Thyroid gland (tissue), 4 donors: ENCODE data around the gene PLCD4. TPM values are rescaled to one million over a fixed set of nuclear protein-coding genes. Genes with fewer than 3 reads are reported as not detected.

Source experiments
- DNase-seq, 2 donors: peaks; one replicate each; pipeline ENCODE4 v3.0.0-alpha.2; 2019
- H3K27ac ChIP-seq, 3 donors: fragments of 200-600 bp; sonication (generic); 1 replicate in 2 of 3; 2 replicates in 1 of 3; pipeline ENCODE4 v1.5.1; 2016 to 2019; ENCODE audit warnings: mild to moderate bottlenecking in 1 of 3, moderate library complexity in 1 of 3
- H3K27me3 ChIP-seq: fragments of 200-600 bp; sonication (generic); one replicate; pipeline ENCODE4 v1.5.1; 2019
- H3K36me3 ChIP-seq, 2 donors: fragments of 200-600 bp; sonication (generic); one replicate each; pipeline ENCODE4 v1.5.1; 2016 to 2019
- H3K4me1 ChIP-seq, 2 donors: fragments of 200-600 bp; sonication (generic); one replicate each; pipeline ENCODE4 v1.5.1; 2017 to 2019
- H3K4me3 ChIP-seq, 3 donors: fragments of 200-600 bp; sonication (generic); replicated peaks in 1 of 3; 1 replicate in 2 of 3; 2 replicates in 1 of 3; pipeline ENCODE4 v1.5.1; 2016; ENCODE audit warnings: mild to moderate bottlenecking in 1 of 3
- H3K9me3 ChIP-seq: fragments of 200-600 bp; sonication (generic); one replicate; pipeline ENCODE4 v1.5.1; 2017
- CTCF ChIP-seq, 6 experiments: fragments of 200-600 bp in 3 of 6; fragments of 450-650 bp in 3 of 6; sonication (generic) in 3 of 6; IDR thresholded peaks; one replicate each; pipeline ENCODE4 v1.5.1; 2016 to 2019; ENCODE audit warnings: antibody characterized with exemption in 6 of 6, mild to moderate bottlenecking in 2 of 6, inconsistent platforms in 1 of 6, moderate library complexity in 1 of 6
- POLR2A ChIP-seq, 2 donors: fragments of 450-650 bp; IDR thresholded peaks; one replicate each; pipeline ENCODE4 v1.6.1; 2017; ENCODE audit warnings: antibody characterized with exemption in 2 of 2, mild to moderate bottlenecking in 2 of 2, moderate library complexity in 1 of 2
- WGBS, 2 donors: methylation state at CpG; one replicate each; pipeline ENCODE4 v1.1.5; 2017; 5-methylcytosine and 5-hydroxymethylcytosine counted together
- intact Hi-C: fragments of 100-400 bp; cut with DNase I; formaldehyde crosslinking; loops from one replicate; pipeline ENCODE4 v1.15.1; 2023
- small RNA-seq: library from RNA; depleted of rRNA; stranded (forward); fragments of <200 nt; gene quantifications from one replicate; pipeline ENCODE3, GENCODE V24; 2016
- total RNA-seq, 4 donors: library from RNA; depleted of rRNA; stranded (reverse); fragments of >200 nt; gene quantifications; one replicate each; pipeline ENCODE4 v1.2.3, GENCODE V29; 2016

PLCD4 gene
- total RNA-seq, 4 donors from 2014 or later = 0.89 to 3.1 (median 1.9) TPM

- Histone ChIP-seq H3K9me3 (no peaks in the 10 kb centered on the region), H3K4me1 (peaks cover 4 to 17% of the 10 kb centered on the region in 2 donors), H3K36me3 (peaks cover 17 to 23% of the 10 kb centered on the region in 2 donors), H3K27ac (peak overlapping the region in 2 of 3 donors; percentile 5 to 43), H3K4me3 (peak overlapping the region; percentile 61 to 75 (median 67)), H3K27me3 (no peaks in the 10 kb centered on the region)
- TF ChIP-seq POLR2A (IDR thresholded peaks at IDR 0.05) (no peak), CTCF (IDR thresholded peaks at IDR 0.05) (no peak)
- intact Hi-C loops = no loop called here
- 36% methylated on average over 12 of the region's 12 CpGs for WGBS, 2 donors
- no peak for DNase-seq
Observed at GRCh38 chr2:218671097-218671653, 63.5 kb downstream of the PLCD4 start.

- Histone ChIP-seq H3K27me3 (no peaks in the 10 kb centered on the region), H3K4me1 (peaks cover 4 to 17% of the 10 kb centered on the region in 2 donors), H3K36me3 (peaks cover 16 to 23% of the 10 kb centered on the region in 2 donors), H3K9me3 (no peaks in the 10 kb centered on the region), H3K4me3 (peak within 1 kb of the TSS; percentile 61 to 75 (median 67)), H3K27ac (peak within 1 kb of the TSS; percentile 5 to 69 (median 43))
- no peak for TF ChIP-seq CTCF (IDR thresholded peaks at IDR 0.05)
- TF ChIP-seq POLR2A (IDR thresholded peaks at IDR 0.05) = peak in 1 of 2 donors; percentile 71
- intact Hi-C loops = no loop called here
- WGBS, 2 donors = 1% methylated on average over 44 to 49 of the region's 49 CpGs
- peak; percentile 87 for DNase-seq
Observed at GRCh38 chr2:218671654-218672566, 64.2 kb downstream of the PLCD4 start, which contains the start of the genes RNF25 and STK36. TSS of gene RNF25 (minus strand) at chr2:218672002. CDS start at chr2:218671970, 32 bp downstream. TSS of gene STK36 (plus strand) at chr2:218672086. CDS start at chr2:218672830, 744 bp downstream.

- TF ChIP-seq CTCF (IDR thresholded peaks at IDR 0.05) (no peak), POLR2A (IDR thresholded peaks at IDR 0.05) (no peak)
- peaks cover 22 to 48% of the 10 kb centered on the region in 2 donors for H3K36me3 ChIP-seq
Observed at GRCh38 chr2:218679119-218679518, 71.4 kb downstream of the PLCD4 start.

GRCh38 chr2:218680061-218680460 is 72.4 kb downstream of the PLCD4 start:
- Histone ChIP-seq H3K27me3 (no peaks in the 10 kb centered on the region), H3K4me1 (no peaks in the 10 kb centered on the region), H3K9me3 (no peaks in the 10 kb centered on the region), H3K27ac (no peak overlapping the region), H3K36me3 (peaks cover 22 to 48% of the 10 kb centered on the region in 2 donors), H3K4me3 (no peak overlapping the region)
- intact Hi-C loops = no loop called here
- 74 to 93% methylated on average over 3 of the region's 3 CpGs for WGBS, 2 donors
- no peak for TF ChIP-seq POLR2A (IDR thresholded peaks at IDR 0.05)
- no peak for TF ChIP-seq CTCF (IDR thresholded peaks at IDR 0.05)
- no peak for DNase-seq

More at GRCh38 chr2:218679119-218679518, 71.4 kb downstream of the PLCD4 start:
- intact Hi-C loops = no loop called here
- Histone ChIP-seq H3K27ac (no peak overlapping the region), H3K4me3 (no peak overlapping the region), H3K4me1 (no peaks in the 10 kb centered on the region), H3K27me3 (no peaks in the 10 kb centered on the region), H3K9me3 (no peaks in the 10 kb centered on the region)
- WGBS, 2 donors = 79 to 86% methylated on average over 4 of the region's 4 CpGs
- no peak for DNase-seq

Small RNAs within 50 kb of the gene (small RNA-seq; reads per million reads assigned to genes)
- gene RNU6-136P = not detected

Other genes starting within 250 kb of the PLCD4 start
- gene SLC11A1, start 225.6 kb upstream of the PLCD4 start, total RNA-seq = 10 to 100 TPM in 2 of 4 donors, 1 to 10 TPM in 2; 1.7 to 14.5 (median 10.1) TPM
- gene CTDSP1, start 208.0 kb upstream of the PLCD4 start, total RNA-seq = 100 to 1,000 TPM; 105 to 152 (median 127) TPM
- gene VIL1, start 188.8 kb upstream of the PLCD4 start, total RNA-seq = not detected
- gene USP37, start 39.5 kb upstream of the PLCD4 start, total RNA-seq = 10 to 100 TPM; 10.6 to 22.4 (median 15.8) TPM
- 10 to 100 TPM; 34.7 to 48.5 (median 38.5) TPM for gene CNOT9, start 39.1 kb upstream of the PLCD4 start, total RNA-seq
- gene ZNF142, start 51.7 kb downstream of the PLCD4 start, total RNA-seq = 10 to 100 TPM; 15.5 to 33.4 (median 24.0) TPM
- 10 to 100 TPM; 17.7 to 38.9 (median 26.5) TPM for gene BCS1L, start 51.8 kb downstream of the PLCD4 start, total RNA-seq
- 10 to 100 TPM; 15.8 to 26.1 (median 19.9) TPM for gene RNF25, start 64.1 kb downstream of the PLCD4 start, total RNA-seq
- 10 to 100 TPM; 50.9 to 82.3 (median 64.0) TPM for gene STK36, start 64.2 kb downstream of the PLCD4 start, total RNA-seq
- gene TTLL4, start 102.9 kb downstream of the PLCD4 start, total RNA-seq = 10 to 100 TPM in 3 of 4 donors, 1 to 10 TPM in 1; 5.7 to 19.2 (median 12.5) TPM
- gene CYP27A1, start 174.2 kb downstream of the PLCD4 start, total RNA-seq = 10 to 100 TPM in 3 of 4 donors, 1 to 10 TPM in 1; 9.0 to 26.8 (median 17.0) TPM
- gene PRKAG3, start 223.9 kb downstream of the PLCD4 start, total RNA-seq = not detected